ENCODE measurements around the gene TBC1D9B. TPM values are rescaled to one million over a fixed set of nuclear protein-coding genes. Genes with fewer than 3 reads are reported as not detected.

TBC1D9B gene
- total and polyA plus RNA-seq, 9 of the 15 experiments (the other 6 are each of a cell fraction or from before 2014, with no cell fraction given), result 2.9 to 59.1 (median 33.5) TPM

DNA sequence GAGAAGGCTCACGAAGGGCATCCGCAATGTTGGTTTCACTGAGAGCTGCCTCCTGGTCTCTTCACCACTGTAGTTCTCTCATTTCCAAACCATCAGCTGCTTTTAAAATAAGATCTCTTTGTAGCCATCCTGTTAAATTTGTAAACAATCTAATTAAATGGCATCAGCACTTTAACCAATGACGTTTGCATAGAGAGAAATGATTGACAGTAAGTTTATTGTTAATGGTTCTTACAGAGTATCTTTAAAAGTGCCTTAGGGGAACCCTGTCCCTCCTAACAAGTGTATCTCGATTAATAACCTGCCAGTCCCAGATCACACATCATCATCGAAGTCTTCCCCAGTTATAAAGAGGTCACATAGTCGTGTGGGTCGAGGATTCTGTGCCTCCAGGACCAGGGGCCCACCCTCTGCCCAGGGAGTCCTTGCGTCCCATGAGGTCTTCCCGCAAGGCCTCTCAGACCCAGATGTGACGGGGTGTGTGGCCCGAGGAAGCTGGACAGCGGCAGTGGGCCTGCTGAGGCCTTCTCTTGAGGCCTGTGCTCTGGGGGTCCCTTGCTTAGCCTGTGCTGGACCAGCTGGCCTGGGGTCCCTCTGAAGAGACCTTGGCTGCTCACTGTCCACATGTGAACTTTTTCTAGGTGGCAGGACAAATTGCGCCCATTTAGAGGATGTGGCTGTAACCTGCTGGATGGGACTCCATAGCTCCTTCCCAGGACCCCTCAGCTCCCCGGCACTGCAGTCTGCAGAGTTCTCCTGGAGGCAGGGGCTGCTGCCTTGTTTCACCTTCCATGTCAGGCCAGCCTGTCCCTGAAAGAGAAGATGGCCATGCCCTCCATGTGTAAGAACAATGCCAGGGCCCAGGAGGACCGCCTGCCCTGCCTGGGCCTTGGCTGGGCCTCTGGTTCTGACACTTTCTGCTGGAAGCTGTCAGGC, 70.4 kb downstream of the TBC1D9B start:
- ATAC-seq (peak; percentile 15), FAIRE-seq (peak; percentile 23), DNase-seq (ENCODE audit: extremely low read depth in 1 of 4, low spot score in 3 of 4) (no peak)
- intact Hi-C loops (cut with micrococcal nuclease), result no loop called here
- H3K4me3 ChIP-seq, result no peak overlapping the region
- no peaks in the 10 kb centered on the region for H3K9me3 ChIP-seq (replicated peaks; ENCODE audit: control insufficient read depth, insufficient read depth, low read depth, low read length)
- H2AFZ ChIP-seq (ENCODE audit: low read depth, low read length), result no peak overlapping the region
- H3K27me3 ChIP-seq (ENCODE audit: control insufficient read depth in 2 of 2, insufficient read depth in 2 of 2, low read length in 2 of 2), result no peaks in the 10 kb centered on the region
- H3K4me2 ChIP-seq (ENCODE audit: insufficient read depth, low read length), result no peak overlapping the region
- H3K27ac ChIP-seq (ENCODE audit: extremely low read depth, low read depth, low read length), result peak overlapping the region; percentile 3; the same call in 1 of the 3 replicates
- in situ Hi-C loops (cut with MboI), result no loop called here
- CTCF ChIA-PET (ENCODE audit: low intra/inter-chr PET ratio), result interaction anchor here (0.7 to 0.9 kb wide), 2 partner anchors 74 to 1495 kb away, joined by 3 read pairs; no protein-coding TSS in a partner anchor
- BruUV-seq (replicated peaks), result no TSS peak
- H3K9ac ChIP-seq (ENCODE audit: insufficient read depth in 1 of 2, low read depth in 2 of 2, low read length in 2 of 2), result no peak overlapping the region
- POLR2A ChIA-PET, result interaction anchor here (0.6 to 2.9 kb wide), 9 partner anchors 9 to 992 kb away, joined by 3 to 17 read pairs (median 4); partner anchors contain the start of gene SQSTM1
- 89% methylated on average over 14 of the region's 15 CpGs for WGBS (ENCODE audit: insufficient coverage, low coverage, missing lambda C conversion rate)
- no peaks in the 10 kb centered on the region for H3K9me1 ChIP-seq (ENCODE audit: control insufficient read depth, insufficient read depth, low read length)
- H4K20me1 ChIP-seq (replicated peaks; ENCODE audit: control insufficient read depth, insufficient read depth, low read length), result peaks cover 4% of the 10 kb centered on the region; the same call in 1 of the 2 replicates
- H3K36me3 ChIP-seq (ENCODE audit: control insufficient read depth, insufficient read depth, low read length), result peaks cover 70% of the 10 kb centered on the region
- peaks cover 0 to 17% of the 10 kb centered on the region in 2 experiments; a peak in 3 of 5 replicates for H3K4me1 ChIP-seq (replicated peaks in 1 of 2; ENCODE audit: control insufficient read depth in 2 of 2, insufficient read depth in 2 of 2, low read length in 2 of 2)
- H3K79me2 ChIP-seq (ENCODE audit: control insufficient read depth, insufficient read depth, low read length), result no peaks in the 10 kb centered on the region; the same call in 2 of the 3 replicates
- no peak for TF ChIP-seq MTF1 (CRISPR knock-in tag; IDR thresholded peaks at IDR 0.05; ENCODE audit: borderline replicate concordance)
- TF ChIP-seq ZNF408 (CRISPR knock-in tag; IDR thresholded peaks at IDR 0.05; ENCODE audit: low read depth), result no peak
- no peak for TF ChIP-seq TBP (optimal IDR thresholded peaks at IDR 0.05; ENCODE audit: low read depth, low read length)
- TF ChIP-seq, protein P1, sequence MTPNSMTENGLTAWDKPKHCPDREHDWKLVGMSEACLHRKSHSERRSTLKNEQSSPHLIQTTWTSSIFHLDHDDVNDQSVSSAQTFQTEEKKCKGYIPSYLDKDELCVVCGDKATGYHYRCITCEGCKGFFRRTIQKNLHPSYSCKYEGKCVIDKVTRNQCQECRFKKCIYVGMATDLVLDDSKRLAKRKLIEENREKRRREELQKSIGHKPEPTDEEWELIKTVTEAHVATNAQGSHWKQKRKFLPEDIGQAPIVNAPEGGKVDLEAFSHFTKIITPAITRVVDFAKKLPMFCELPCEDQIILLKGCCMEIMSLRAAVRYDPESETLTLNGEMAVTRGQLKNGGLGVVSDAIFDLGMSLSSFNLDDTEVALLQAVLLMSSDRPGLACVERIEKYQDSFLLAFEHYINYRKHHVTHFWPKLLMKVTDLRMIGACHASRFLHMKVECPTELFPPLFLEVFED (CRISPR knock-in tag; conservative IDR thresholded peaks at IDR 0.05), result 0 out of 2 replicates have a peak, but pooled peaks have one; percentile 29
- TF ChIP-seq KAT8 (IDR thresholded peaks at IDR 0.05; ENCODE audit: low read depth), result no peak
- peak; percentile 5 for TF ChIP-seq KDM5B (IDR thresholded peaks at IDR 0.05; ENCODE audit: insufficient replicate concordance, low read depth, low read length)
- TF ChIP-seq, protein P2, sequence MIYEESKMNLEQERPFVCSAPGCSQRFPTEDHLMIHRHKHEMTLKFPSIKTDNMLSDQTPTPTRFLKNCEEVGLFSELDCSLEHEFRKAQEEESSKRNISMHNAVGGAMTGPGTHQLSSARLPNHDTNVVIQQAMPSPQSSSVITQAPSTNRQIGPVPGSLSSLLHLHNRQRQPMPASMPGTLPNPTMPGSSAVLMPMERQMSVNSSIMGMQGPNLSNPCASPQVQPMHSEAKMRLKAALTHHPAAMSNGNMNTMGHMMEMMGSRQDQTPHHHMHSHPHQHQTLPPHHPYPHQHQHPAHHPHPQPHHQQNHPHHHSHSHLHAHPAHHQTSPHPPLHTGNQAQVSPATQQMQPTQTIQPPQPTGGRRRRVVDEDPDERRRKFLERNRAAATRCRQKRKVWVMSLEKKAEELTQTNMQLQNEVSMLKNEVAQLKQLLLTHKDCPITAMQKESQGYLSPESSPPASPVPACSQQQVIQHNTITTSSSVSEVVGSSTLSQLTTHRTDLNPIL (CRISPR knock-in tag; IDR thresholded peaks at IDR 0.05), result no peak
- no peak for TF ChIP-seq SREBF2 (CRISPR knock-in tag; IDR thresholded peaks at IDR 0.05)
- no peak for TF ChIP-seq CXXC5 (CRISPR knock-in tag; IDR thresholded peaks at IDR 0.05)
- TF ChIP-seq CTBP1 (IDR thresholded peaks at IDR 0.05; ENCODE audit: borderline replicate concordance), result no peak
- TF ChIP-seq RBFOX2 (IDR thresholded peaks at IDR 0.05; ENCODE audit: low read depth, low read length), result peak; percentile 21; the same call in 1 of the 2 replicates
- TF ChIP-seq BRD4 (IDR thresholded peaks at IDR 0.05), result no peak
- TF ChIP-seq ZNF75A (CRISPR knock-in tag; IDR thresholded peaks at IDR 0.05), result no peak
- TF ChIP-seq HDAC2 (IDR thresholded peaks at IDR 0.05), result no peak
- TF ChIP-seq ZSCAN32 (CRISPR knock-in tag; IDR thresholded peaks at IDR 0.05), result peak; percentile 46; the same call in 1 of the 2 replicates
- TF ChIP-seq, protein P3, sequence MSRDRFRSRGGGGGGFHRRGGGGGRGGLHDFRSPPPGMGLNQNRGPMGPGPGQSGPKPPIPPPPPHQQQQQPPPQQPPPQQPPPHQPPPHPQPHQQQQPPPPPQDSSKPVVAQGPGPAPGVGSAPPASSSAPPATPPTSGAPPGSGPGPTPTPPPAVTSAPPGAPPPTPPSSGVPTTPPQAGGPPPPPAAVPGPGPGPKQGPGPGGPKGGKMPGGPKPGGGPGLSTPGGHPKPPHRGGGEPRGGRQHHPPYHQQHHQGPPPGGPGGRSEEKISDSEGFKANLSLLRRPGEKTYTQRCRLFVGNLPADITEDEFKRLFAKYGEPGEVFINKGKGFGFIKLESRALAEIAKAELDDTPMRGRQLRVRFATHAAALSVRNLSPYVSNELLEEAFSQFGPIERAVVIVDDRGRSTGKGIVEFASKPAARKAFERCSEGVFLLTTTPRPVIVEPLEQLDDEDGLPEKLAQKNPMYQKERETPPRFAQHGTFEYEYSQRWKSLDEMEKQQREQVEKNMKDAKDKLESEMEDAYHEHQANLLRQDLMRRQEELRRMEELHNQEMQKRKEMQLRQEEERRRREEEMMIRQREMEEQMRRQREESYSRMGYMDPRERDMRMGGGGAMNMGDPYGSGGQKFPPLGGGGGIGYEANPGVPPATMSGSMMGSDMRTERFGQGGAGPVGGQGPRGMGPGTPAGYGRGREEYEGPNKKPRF (IDR thresholded peaks at IDR 0.05; ENCODE audit: low read depth, low read length), result no peak
- TF ChIP-seq ZKSCAN1 (IDR thresholded peaks at IDR 0.05; ENCODE audit: low read depth, low read length), result no peak
- no peak for TF ChIP-seq PHB2 (IDR thresholded peaks at IDR 0.05; ENCODE audit: low read depth)

All from K562 (cell line).